Spleen (tissue), 13 donors: Measurements from ENCODE around the gene GAGE12D. TPM values are rescaled to one million over a fixed set of nuclear protein-coding genes. Genes with fewer than 3 reads are reported as not detected.
"Not testable (repeated sequence)": the region's sequence is repeated elsewhere in the genome, so short reads cannot be mapped to it uniquely, and the experiment has no call there.

Source experiments
- DNase-seq: peaks from one replicate; pipeline ENCODE4 v3.0.0-alpha.2; 2020
- H3K27ac ChIP-seq, 8 donors: fragments of 200-600 bp; sonication (generic) in 7 of 8; 1 replicate in 4 of 8; 2 replicates in 4 of 8; pipeline versions ENCODE4 v1.5.0 to v1.8.0; 2016 to 2021; ENCODE audit warnings: inconsistent platforms in 4 of 8, mild to moderate bottlenecking in 4 of 8, moderate library complexity in 1 of 8
- H3K27me3 ChIP-seq, 7 donors: fragments of 200-600 bp; sonication (generic) in 6 of 7; replicated peaks in 1 of 7; 1 replicate in 4 of 7; 2 replicates in 3 of 7; pipeline versions ENCODE4 v1.5.0 to v1.8.0; 2016 to 2021; ENCODE audit warnings: inconsistent platforms in 3 of 7, mild to moderate bottlenecking in 1 of 7
- H3K36me3 ChIP-seq, 6 donors: fragments of 200-600 bp; sonication (generic) in 5 of 6; 1 replicate in 4 of 6; 2 replicates in 2 of 6; pipeline versions ENCODE4 v1.5.0 to v1.8.0; 2016 to 2021; ENCODE audit warnings: inconsistent platforms in 2 of 6
- H3K4me1 ChIP-seq, 6 donors: fragments of 200-600 bp; sonication (generic) in 5 of 6; 1 replicate in 3 of 6; 2 replicates in 3 of 6; pipeline versions ENCODE4 v1.5.0 to v1.8.0; 2016 to 2021; ENCODE audit warnings: inconsistent platforms in 3 of 6
- H3K4me3 ChIP-seq, 8 donors: fragments of 200-600 bp; sonication (generic) in 7 of 8; 1 replicate in 4 of 8; 2 replicates in 4 of 8; pipeline versions ENCODE4 v1.5.0 to v1.8.0; 2016 to 2021; ENCODE audit warnings: inconsistent platforms in 4 of 8, mild to moderate bottlenecking in 4 of 8, moderate library complexity in 2 of 8
- H3K9me3 ChIP-seq, 8 donors: fragments of 200-600 bp; sonication (generic) in 7 of 8; 1 replicate in 4 of 8; 2 replicates in 4 of 8; pipeline versions ENCODE4 v1.5.0 to v1.8.0; 2016 to 2021; ENCODE audit warnings: inconsistent platforms in 4 of 8
- WGBS, 5 donors: extraction: QIAGEN DNeasy Blood & Tissue Kit in 3 of 5; methylation state at CpG; one replicate each; pipeline versions ENCODE4 v1.1.5 to v1.1.7; 2013 to 2018; 5-methylcytosine and 5-hydroxymethylcytosine counted together
- intact Hi-C: fragments of 100-400 bp; cut with DNase I; formaldehyde crosslinking; loops from one replicate; pipeline ENCODE4 v1.15.0; 2023; ENCODE audit warnings: low total_unique reads
- long read RNA-seq, 2 donors: transcript quantifications; one replicate each; lab custom pipeline, GENCODE V29; 2026
- polyA plus RNA-seq, 3 donors: library from polyadenylated mRNA; stranded (reverse); fragments of 200-250 nt; gene quantifications; one replicate each; pipeline ENCODE4 v1.2.1, GENCODE V29; 2013
- total RNA-seq, 7 donors: library from RNA; depleted of rRNA in 3 of 7; stranded (reverse); fragments of >200 nt in 3 of 7; fragmentation: NEBNext Ultra II Directional in 4 of 7; extraction: Animal tissue kit (Norgen Biotek cat#: 25700) in 4 of 7; gene quantifications; one replicate each; pipeline versions ENCODE4 v1.1.0 to v1.2.1, GENCODE V29; 2016 to 2021
- donor health status: healthy with polysubstance abuse.
- donor health status: DM: no; HTN: no; CAD: no; lungs with moderate emphysema.
- donor health status: DM: no; HTN: no; CAD: no.
- donor health status: Bipolar disorder and iron deficiency.
- donor health status: healthy.
- donor health status: DM: no; HTN: no; CAD: no.
- donor health status: DM: yes; HTN: yes; CAD: no.

The GAGE12D gene, protein sequence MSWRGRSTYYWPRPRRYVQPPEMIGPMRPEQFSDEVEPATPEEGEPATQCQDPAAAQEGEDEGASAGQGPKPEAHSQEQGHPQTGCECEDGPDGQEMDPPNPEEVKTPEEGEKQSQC
- total RNA-seq (not detected), polyA plus RNA-seq (not detected)
- long read RNA-seq, donor 1: 0 reads
- long read RNA-seq, donor 2: 0 reads

GRCh38 chrX:49541433-49541832 is at the start of gene GAGE12D:
Gene GAGE12D, plus strand, starts transcription at chrX:49541733. Its CDS starts 1,155 bp downstream, at chrX:49542888.
- no CpG with 5 or more reads among the region's 16 CpGs for WGBS, 5 donors
- intact Hi-C loops, H3K27ac ChIP-seq, H3K36me3 ChIP-seq, H3K9me3 ChIP-seq, DNase-seq, H3K27me3 ChIP-seq, H3K4me1 ChIP-seq, H3K4me3 ChIP-seq: not testable (repeated sequence)

GRCh38 chrX:49531877-49532276 is 9.7 kb upstream of the GAGE12D start, which contains the start of gene GAGE12C:
Gene GAGE12C, plus strand, starts transcription at chrX:49532177. Its CDS starts 1,155 bp downstream, at chrX:49533332.
- H3K4me1 ChIP-seq, H3K4me3 ChIP-seq, intact Hi-C loops, H3K9me3 ChIP-seq, DNase-seq, H3K27ac ChIP-seq, H3K36me3 ChIP-seq, H3K27me3 ChIP-seq: not testable (repeated sequence)
- WGBS, 5 donors: no CpG with 5 or more reads among the region's 16 CpGs

GRCh38 chrX:49550989-49551388 is 9.5 kb downstream of the GAGE12D start, which contains the start of gene GAGE12E:
Gene GAGE12E, plus strand, starts transcription at chrX:49551289. Its CDS starts 1,155 bp downstream, at chrX:49552444.
- WGBS, 5 donors: no CpG with 5 or more reads among the region's 16 CpGs
- H3K36me3 ChIP-seq, H3K27ac ChIP-seq, H3K9me3 ChIP-seq, H3K4me3 ChIP-seq, H3K27me3 ChIP-seq, H3K4me1 ChIP-seq, DNase-seq, intact Hi-C loops: not testable (repeated sequence)

DNA sequence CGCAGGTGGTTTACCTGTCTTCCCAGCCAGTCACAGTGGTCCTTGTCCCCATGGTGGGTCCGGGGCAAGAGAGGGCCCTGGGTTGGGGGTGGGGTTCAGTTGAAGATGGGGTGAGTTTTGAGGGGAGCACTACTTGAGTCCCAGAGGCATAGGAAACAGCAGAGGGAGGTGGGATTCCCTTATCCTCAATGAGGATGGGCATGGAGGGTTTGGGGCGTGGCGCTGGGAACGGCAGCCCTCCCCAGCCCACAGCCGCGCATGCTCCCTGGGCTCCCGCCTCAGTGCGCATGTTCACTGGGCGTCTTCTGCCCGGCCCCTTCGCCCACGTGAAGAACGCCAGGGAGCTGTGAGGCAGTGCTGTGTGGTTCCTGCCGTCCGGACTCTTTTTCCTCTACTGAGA is 19.0 kb downstream of the GAGE12D start, which contains the start of gene GAGE12F:
Gene GAGE12F, plus strand, starts transcription at position 301 of the 400 bp plus-strand sequence. CDS start 1,155 bp downstream, outside the sequence.
- H3K27me3 ChIP-seq, intact Hi-C loops, H3K4me3 ChIP-seq, H3K27ac ChIP-seq, DNase-seq, H3K4me1 ChIP-seq, H3K36me3 ChIP-seq, H3K9me3 ChIP-seq: not testable (repeated sequence)
- no CpG with 5 or more reads among the region's 16 CpGs for WGBS, 5 donors

GRCh38 chrX:49568728-49569127 is 27.2 kb downstream of the GAGE12D start:
- no CpG with 5 or more reads among the region's 11 CpGs for WGBS, 5 donors
- DNase-seq, H3K4me1 ChIP-seq, H3K36me3 ChIP-seq, H3K27ac ChIP-seq, H3K9me3 ChIP-seq, H3K4me3 ChIP-seq, intact Hi-C loops, H3K27me3 ChIP-seq: not testable (repeated sequence)

- WGBS, 5 donors: 93% methylated on average over 10 of the region's 13 CpGs; no CpG with 5 or more reads in 4 of the 5 donors
- H3K27me3 ChIP-seq, H3K9me3 ChIP-seq, H3K27ac ChIP-seq, DNase-seq, H3K36me3 ChIP-seq, H3K4me3 ChIP-seq, intact Hi-C loops, H3K4me1 ChIP-seq: not testable (repeated sequence)
Observed at GRCh38 chrX:49569152-49569551, 27.6 kb downstream of the GAGE12D start.

- H3K4me3 ChIP-seq, H3K36me3 ChIP-seq, H3K9me3 ChIP-seq, DNase-seq, intact Hi-C loops, H3K27ac ChIP-seq, H3K4me1 ChIP-seq, H3K27me3 ChIP-seq: not testable (repeated sequence)
- WGBS, 5 donors: no CpG with 5 or more reads among the region's 16 CpGs
Observed at GRCh38 chrX:49570100-49570499, 28.6 kb downstream of the GAGE12D start, which contains the start of gene GAGE12G. Gene GAGE12G, plus strand, starts transcription at chrX:49570400. Its CDS starts 1,155 bp downstream, at chrX:49571555.

GRCh38 chrX:49579649-49580048 is 38.1 kb downstream of the GAGE12D start, which contains the start of gene GAGE12H:
Gene GAGE12H, plus strand, starts transcription at chrX:49579949. Its CDS starts 1,155 bp downstream, at chrX:49581104.
- H3K9me3 ChIP-seq, intact Hi-C loops, H3K27me3 ChIP-seq, H3K27ac ChIP-seq, DNase-seq, H3K4me1 ChIP-seq, H3K4me3 ChIP-seq, H3K36me3 ChIP-seq: not testable (repeated sequence)
- WGBS, 5 donors: no CpG with 5 or more reads among the region's 16 CpGs

- H3K9me3 ChIP-seq, H3K4me1 ChIP-seq, H3K36me3 ChIP-seq, intact Hi-C loops, DNase-seq, H3K27me3 ChIP-seq, H3K4me3 ChIP-seq, H3K27ac ChIP-seq: not testable (repeated sequence)
- WGBS, 5 donors: no CpG with 5 or more reads among the region's 16 CpGs
Observed at GRCh38 chrX:49589196-49589595, 47.7 kb downstream of the GAGE12D start, which contains the start of gene GAGE2A. Gene GAGE2A, plus strand, starts transcription at chrX:49589496. Its CDS starts 1,155 bp downstream, at chrX:49590651.

- H3K27me3 ChIP-seq, H3K9me3 ChIP-seq, H3K4me1 ChIP-seq, H3K27ac ChIP-seq, H3K4me3 ChIP-seq, H3K36me3 ChIP-seq, intact Hi-C loops: not testable (repeated sequence)
- DNase-seq: peak; percentile 83
- WGBS, 5 donors: 90 to 92% (median 91%) methylated on average over 21 to 33 of the region's 37 CpGs
Observed at GRCh38 chrX:49589769-49590478, 48.4 kb downstream of the GAGE12D start.

GRCh38 chrX:49590488-49590887 is 49.0 kb downstream of the GAGE12D start:
- H3K4me1 ChIP-seq, H3K36me3 ChIP-seq, H3K4me3 ChIP-seq, intact Hi-C loops, DNase-seq, H3K27me3 ChIP-seq, H3K9me3 ChIP-seq, H3K27ac ChIP-seq: not testable (repeated sequence)
- 88 to 96% (median 93%) methylated on average over 9 to 16 of the region's 17 CpGs for WGBS, 5 donors
